ENCODE results near the gene BBX.

BBX gene

DNA sequence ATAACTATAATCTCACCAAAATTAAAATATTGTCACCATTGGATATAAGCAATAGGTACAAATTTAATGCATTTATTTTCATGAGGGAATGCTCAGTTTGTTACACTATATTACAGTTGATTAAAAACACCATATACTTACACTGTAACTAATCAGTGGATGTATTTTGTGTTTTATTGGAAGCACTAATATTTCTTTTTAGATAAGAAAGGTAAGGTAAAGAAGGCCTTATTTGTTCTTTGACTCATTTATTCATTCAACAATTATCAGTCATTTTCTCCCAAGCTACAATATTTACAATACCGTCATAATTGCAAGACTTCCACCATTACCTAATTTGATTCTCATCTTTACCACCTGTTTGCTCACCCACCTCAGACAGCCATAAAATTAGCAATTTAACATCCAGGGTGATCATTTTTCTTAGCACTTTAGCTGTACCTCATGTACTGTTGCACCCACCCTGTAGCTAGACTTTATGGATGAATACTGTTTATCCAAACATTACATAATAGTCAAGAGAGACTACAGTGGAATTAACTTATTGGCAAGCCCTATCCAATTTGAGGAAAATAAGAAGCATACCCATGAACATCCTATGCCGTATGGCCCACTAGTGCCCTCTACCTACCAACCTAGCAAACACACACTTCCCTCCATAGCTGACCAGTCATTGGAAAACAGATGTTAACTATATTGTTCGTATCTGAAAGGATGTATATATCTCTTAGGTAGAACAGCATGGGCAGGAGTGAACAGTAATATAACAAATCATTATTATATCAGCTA, 229.6 kb downstream of the BBX start:
- Histone ChIP-seq H3K27ac (no peak overlapping the region), H3K4me3 (no peak overlapping the region)
- DNase-seq (ENCODE audit: low spot score), result no peak
- TF ChIP-seq, protein P1, sequence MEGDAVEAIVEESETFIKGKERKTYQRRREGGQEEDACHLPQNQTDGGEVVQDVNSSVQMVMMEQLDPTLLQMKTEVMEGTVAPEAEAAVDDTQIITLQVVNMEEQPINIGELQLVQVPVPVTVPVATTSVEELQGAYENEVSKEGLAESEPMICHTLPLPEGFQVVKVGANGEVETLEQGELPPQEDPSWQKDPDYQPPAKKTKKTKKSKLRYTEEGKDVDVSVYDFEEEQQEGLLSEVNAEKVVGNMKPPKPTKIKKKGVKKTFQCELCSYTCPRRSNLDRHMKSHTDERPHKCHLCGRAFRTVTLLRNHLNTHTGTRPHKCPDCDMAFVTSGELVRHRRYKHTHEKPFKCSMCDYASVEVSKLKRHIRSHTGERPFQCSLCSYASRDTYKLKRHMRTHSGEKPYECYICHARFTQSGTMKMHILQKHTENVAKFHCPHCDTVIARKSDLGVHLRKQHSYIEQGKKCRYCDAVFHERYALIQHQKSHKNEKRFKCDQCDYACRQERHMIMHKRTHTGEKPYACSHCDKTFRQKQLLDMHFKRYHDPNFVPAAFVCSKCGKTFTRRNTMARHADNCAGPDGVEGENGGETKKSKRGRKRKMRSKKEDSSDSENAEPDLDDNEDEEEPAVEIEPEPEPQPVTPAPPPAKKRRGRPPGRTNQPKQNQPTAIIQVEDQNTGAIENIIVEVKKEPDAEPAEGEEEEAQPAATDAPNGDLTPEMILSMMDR (IDR thresholded peaks at IDR 0.05), result no peak

DNA sequence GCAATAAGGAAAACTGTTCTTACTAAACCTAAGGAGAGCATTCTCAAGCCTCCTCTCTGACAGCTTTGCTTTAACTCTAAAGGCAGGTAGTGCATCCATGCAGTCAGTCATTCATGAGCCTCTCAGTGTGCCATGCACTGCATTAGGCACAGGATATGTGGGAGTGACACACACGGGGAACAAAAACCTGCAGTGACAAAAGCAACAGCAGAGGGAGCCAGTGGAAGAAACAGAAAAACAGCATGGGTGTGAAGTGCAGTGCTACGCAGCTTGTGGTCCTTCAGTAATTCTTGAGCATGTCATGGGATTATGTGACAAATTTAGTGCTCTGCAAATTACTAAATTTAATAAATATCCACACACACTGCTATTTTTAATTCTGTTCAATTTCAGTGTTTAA, 230.7 kb downstream of the BBX start:
- TF ChIP-seq, protein P1 (IDR thresholded peaks at IDR 0.05), result peak; percentile 14
- DNase-seq (ENCODE audit: low spot score), result no peak
- Histone ChIP-seq H3K27ac (no peak overlapping the region), H3K4me3 (no peak overlapping the region)

DNA sequence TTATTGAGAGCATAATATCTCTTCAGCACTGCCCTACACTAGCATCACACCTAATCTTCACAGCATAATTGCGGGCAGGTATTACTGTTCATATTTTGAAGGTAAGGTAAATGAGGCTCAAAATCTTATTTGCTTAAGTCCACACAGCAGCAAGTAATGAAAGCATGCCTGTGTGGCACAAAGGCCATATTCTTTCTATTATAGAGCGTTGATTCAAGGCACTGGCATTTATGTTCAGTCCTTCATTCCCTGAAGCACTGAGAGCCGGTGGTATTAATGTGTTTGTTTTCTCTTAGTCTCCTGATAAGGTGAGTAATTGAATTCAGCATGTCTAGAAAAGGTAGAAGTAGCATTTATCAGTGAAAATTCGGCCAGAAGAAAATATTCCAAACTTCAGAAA, 231.2 kb downstream of the BBX start:
- TF ChIP-seq, protein P1 (IDR thresholded peaks at IDR 0.05), result no peak
- Histone ChIP-seq H3K27ac (no peak overlapping the region), H3K4me3 (no peak overlapping the region)
- no peak for DNase-seq (ENCODE audit: low spot score)

DNA sequence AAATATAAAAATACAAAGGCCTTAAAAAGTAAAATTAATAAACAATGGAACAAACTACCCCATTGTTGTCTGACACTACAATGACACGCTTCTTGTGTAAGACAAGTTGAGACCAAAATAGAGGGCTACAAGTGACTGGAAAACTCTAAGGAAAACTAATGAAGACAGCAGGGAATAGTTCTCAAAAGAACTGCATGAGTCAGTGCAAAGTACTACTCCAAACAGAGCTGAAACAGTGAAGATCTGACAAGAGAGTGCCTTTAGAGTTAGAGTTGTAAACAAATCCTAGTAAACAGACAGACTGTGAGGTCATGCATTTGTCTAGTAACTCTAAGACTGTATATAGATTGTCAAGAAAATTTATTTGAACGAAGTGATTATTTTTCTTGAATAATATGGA, 233.9 kb downstream of the BBX start:
- no peak overlapping the region for H3K27ac ChIP-seq
- TF ChIP-seq, protein P1 (IDR thresholded peaks at IDR 0.05), result no peak
- no peak overlapping the region for H3K4me3 ChIP-seq
- DNase-seq (ENCODE audit: low spot score), result no peak

DNA sequence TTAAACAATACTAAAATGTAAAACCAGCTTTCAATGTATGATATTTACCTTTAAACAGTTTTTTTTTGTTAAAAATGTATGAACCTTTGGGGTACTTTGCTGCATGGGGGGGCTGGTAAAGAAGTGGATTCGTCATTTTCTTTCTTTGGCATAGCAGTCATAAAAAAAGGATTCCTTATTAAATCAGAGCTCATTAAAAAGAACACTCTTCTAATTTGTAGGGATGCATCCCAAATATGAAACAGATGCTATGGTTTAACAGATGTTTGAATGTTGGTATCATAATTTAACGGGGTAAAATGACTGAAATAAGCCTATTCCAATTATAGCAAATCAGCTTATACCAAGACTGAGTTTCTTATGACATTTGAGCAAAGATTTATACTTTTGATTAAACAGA, 234.4 kb downstream of the BBX start:
- no peak for DNase-seq (ENCODE audit: low spot score)
- Histone ChIP-seq H3K27ac (no peak overlapping the region), H3K4me3 (no peak overlapping the region)
- TF ChIP-seq, protein P1 (IDR thresholded peaks at IDR 0.05), result no peak

DNA sequence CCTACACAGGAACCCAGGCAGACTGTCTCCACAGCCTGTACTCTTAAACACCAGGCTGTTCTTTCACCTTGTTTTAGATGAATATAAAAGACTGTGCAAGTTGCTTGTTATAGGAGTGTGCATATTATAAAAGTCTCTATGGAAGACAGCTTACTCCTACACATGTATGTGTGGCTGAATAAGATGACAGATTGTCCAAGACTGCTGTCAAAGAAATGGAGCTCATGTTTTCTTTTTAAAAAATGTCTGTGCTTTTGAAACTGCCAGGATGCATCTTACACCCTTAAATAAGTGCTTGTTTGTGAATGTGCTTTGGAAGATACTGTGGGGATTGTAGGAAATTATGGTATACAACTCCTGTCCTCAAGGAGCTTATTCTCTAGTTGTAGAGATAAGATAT, 237.4 kb downstream of the BBX start:
- Histone ChIP-seq H3K27ac (no peak overlapping the region), H3K4me3 (no peak overlapping the region)
- no peak for DNase-seq (ENCODE audit: low spot score)
- TF ChIP-seq, protein P1 (IDR thresholded peaks at IDR 0.05), result no peak

DNA sequence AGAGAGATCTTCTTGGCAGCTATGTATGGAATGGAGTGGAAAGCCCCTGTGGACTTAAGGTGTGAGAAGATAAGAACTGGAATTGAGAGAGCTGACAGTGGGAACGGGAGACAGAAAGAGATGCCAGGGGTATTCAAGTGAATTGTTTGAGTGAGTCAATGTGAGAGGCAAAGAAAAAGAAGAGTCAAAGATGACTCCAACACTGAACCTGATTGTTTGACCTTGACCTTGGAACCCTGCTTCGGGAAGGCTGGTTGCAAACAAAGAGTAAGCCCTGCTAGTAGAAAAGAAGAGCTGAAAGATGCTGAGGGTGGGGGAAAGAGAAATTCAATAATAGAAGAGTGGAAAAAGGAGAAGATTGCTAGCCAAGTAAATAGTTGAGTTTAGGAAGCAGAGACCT, 238.6 kb downstream of the BBX start:
- TF ChIP-seq, protein P1 (IDR thresholded peaks at IDR 0.05), result no peak
- no peak overlapping the region for H3K4me3 ChIP-seq
- H3K27ac ChIP-seq, result no peak overlapping the region
- DNase-seq (ENCODE audit: low spot score), result no peak

All from coronary artery (tissue), 2 donors.